NT2/D1 (cell line): ENCODE results near the gene ZSCAN12.

Source experiments
- DNase-seq: peaks from one replicate; pipeline ENCODE4 v3.0.0-alpha.2; 2011; ENCODE audit warnings: low read depth, low spot score
- H3K27me3 ChIP-seq: 2 replicates; pipeline ENCODE4 v1.6.0; 2011; ENCODE audit warnings: mild to moderate bottlenecking; ENCODE audit not compliant: insufficient read length, insufficient read depth
- H3K36me3 ChIP-seq: 2 replicates; pipeline ENCODE4 v1.6.1; 2011; ENCODE audit warnings: mild to moderate bottlenecking, low read length, mixed read lengths; ENCODE audit not compliant: insufficient read depth, insufficient read length
- H3K4me1 ChIP-seq: 2 replicates; pipeline ENCODE4 v1.5.1; 2011; ENCODE audit not compliant: insufficient read depth, insufficient read length
- H3K4me3 ChIP-seq: 2 replicates; pipeline ENCODE4 v1.5.1; 2011; ENCODE audit warnings: low read depth; ENCODE audit not compliant: insufficient read length
- H3K9ac ChIP-seq: 2 replicates; pipeline ENCODE4 v1.6.0; 2011; ENCODE audit warnings: low read depth; ENCODE audit not compliant: insufficient read length
- H3K9me3 ChIP-seq: 2 replicates; pipeline ENCODE4 v1.5.1; 2011; ENCODE audit warnings: mild to moderate bottlenecking, low read length; ENCODE audit not compliant: insufficient read depth
- SUZ12 ChIP-seq: IDR thresholded peaks from 2 replicates; pipeline ENCODE4 v1.6.1; 2011; ENCODE audit not compliant: insufficient read length, insufficient read depth; ENCODE audit errors: extremely low read depth
- YY1 ChIP-seq: IDR thresholded peaks from 2 replicates; pipeline ENCODE4 v1.6.1; 2011; ENCODE audit not compliant: insufficient read length, insufficient read depth
- ZNF274 ChIP-seq: IDR thresholded peaks from 2 replicates; pipeline ENCODE4 v1.6.1; 2011; ENCODE audit warnings: mild to moderate bottlenecking, low read depth, low read length

Gene ZSCAN12

GRCh38 chr6:28334286-28335039, 65.1 kb downstream of the ZSCAN12 start:
- Histone ChIP-seq H3K4me1 (no peaks in the 10 kb centered on the region), H3K9me3 (0 out of 2 replicates have a peak, but pooled peaks cover 16% of the 10 kb centered on the region), H3K4me3 (no peak overlapping the region), H3K36me3 (no peaks in the 10 kb centered on the region), H3K27me3 (no peaks in the 10 kb centered on the region), H3K9ac (no peak overlapping the region)
- TF ChIP-seq ZNF274 (no peak), SUZ12 (no peak), YY1 (no peak)
- no peak for DNase-seq

- Histone ChIP-seq H3K4me1 (no peaks in the 10 kb centered on the region), H3K4me3 (no peak overlapping the region), H3K27me3 (no peaks in the 10 kb centered on the region), H3K9ac (no peak overlapping the region), H3K9me3 (peaks cover 24% of the 10 kb centered on the region; the same call in 1 of the 2 replicates), H3K36me3 (no peaks in the 10 kb centered on the region)
- TF ChIP-seq YY1 (no peak), ZNF274 (no peak), SUZ12 (no peak)
- DNase-seq: no peak
Measured at GRCh38 chr6:28333599-28334018, 65.9 kb downstream of the ZSCAN12 start.

- peaks cover 24% of the 10 kb centered on the region; the same call in 1 of the 2 replicates for H3K9me3 ChIP-seq
- DNase-seq: no peak
- no peaks in the 10 kb centered on the region for H3K4me1 ChIP-seq
- no peaks in the 10 kb centered on the region for H3K27me3 ChIP-seq
- no peak for TF ChIP-seq ZNF274
- no peak for TF ChIP-seq SUZ12
- TF ChIP-seq YY1: no peak
- no peak overlapping the region for H3K4me3 ChIP-seq
- no peaks in the 10 kb centered on the region for H3K36me3 ChIP-seq
- H3K9ac ChIP-seq: no peak overlapping the region
Measured at GRCh38 chr6:28333047-28333446, 66.5 kb downstream of the ZSCAN12 start.

GRCh38 chr6:28330041-28330440, 69.5 kb downstream of the ZSCAN12 start:
- H3K36me3 ChIP-seq: peaks cover 17% of the 10 kb centered on the region
- TF ChIP-seq SUZ12 (no peak), YY1 (no peak), ZNF274 (no peak)
- no peaks in the 10 kb centered on the region for H3K27me3 ChIP-seq
- no peak overlapping the region for H3K4me3 ChIP-seq
- H3K9ac ChIP-seq: no peak overlapping the region
- H3K4me1 ChIP-seq: no peaks in the 10 kb centered on the region
- H3K9me3 ChIP-seq: peaks cover 51% of the 10 kb centered on the region
- no peak for DNase-seq
